GM18499 (cell line): ENCODE data around the gene STAB2.

Source experiments
- ATAC-seq: cut with Tn5 transposase; IDR thresholded peaks from one replicate; pipeline ENCODE4 v1.9.1; 2021; ENCODE audit warnings: moderate number of reproducible peaks; ENCODE audit not compliant: insufficient read depth, unreplicated experiment

Gene STAB2

GRCh38 chr12:103687253-103687652 lies 100.2 kb downstream of the STAB2 start:
- no peak for ATAC-seq

GRCh38 chr12:103688376-103689063 lies 101.4 kb downstream of the STAB2 start:
- ATAC-seq: no peak

GRCh38 chr12:103690426-103690825 lies 103.4 kb downstream of the STAB2 start:
- no peak for ATAC-seq

GRCh38 chr12:103691063-103691462 lies 104.0 kb downstream of the STAB2 start:
- no peak for ATAC-seq

GRCh38 chr12:103696101-103696500 lies 109.0 kb downstream of the STAB2 start:
- ATAC-seq: no peak

- ATAC-seq: no peak
These were observed 111.1 kb downstream of the STAB2 start for GRCh38 chr12:103697971-103698751.

GRCh38 chr12:103698752-103699560 lies 111.9 kb downstream of the STAB2 start:
- ATAC-seq: no peak

- no peak for ATAC-seq
These were observed 118.0 kb downstream of the STAB2 start for GRCh38 chr12:103705098-103705497.

GRCh38 chr12:103705927-103706326 lies 118.9 kb downstream of the STAB2 start:
- no peak for ATAC-seq

GRCh38 chr12:103707446-103707845 lies 120.4 kb downstream of the STAB2 start:
- no peak for ATAC-seq

GRCh38 chr12:103710544-103710943 lies 123.5 kb downstream of the STAB2 start:
- ATAC-seq: no peak

- no peak for ATAC-seq
These were observed 125.1 kb downstream of the STAB2 start for GRCh38 chr12:103712216-103712615.

GRCh38 chr12:103715494-103715893 lies 128.4 kb downstream of the STAB2 start:
- no peak for ATAC-seq

- ATAC-seq: no peak
These were observed 129.6 kb downstream of the STAB2 start for GRCh38 chr12:103716517-103717196.

GRCh38 chr12:103725398-103725797 lies 138.3 kb downstream of the STAB2 start:
- ATAC-seq: no peak

GRCh38 chr12:103727638-103728037 lies 140.6 kb downstream of the STAB2 start:
- ATAC-seq: no peak

- no peak for ATAC-seq
These were observed 141.2 kb downstream of the STAB2 start for GRCh38 chr12:103728323-103728722.

- ATAC-seq: no peak
These were observed 142.4 kb downstream of the STAB2 start for GRCh38 chr12:103729499-103729898.

GRCh38 chr12:103731539-103731938 lies 144.5 kb downstream of the STAB2 start:
- ATAC-seq: no peak

- ATAC-seq: no peak
These were observed 147.8 kb downstream of the STAB2 start for GRCh38 chr12:103734863-103735262.
